Right lung (tissue), 5 donors: ENCODE measurements around the gene TMEM253. TPM values are rescaled to one million over a fixed set of nuclear protein-coding genes. Genes with fewer than 3 reads are reported as not detected.

Source experiments
- DNase-seq, 2 donors: peaks; one replicate each; pipeline ENCODE4 v3.0.0-alpha.2; 2013
- polyA plus RNA-seq, 5 donors: library from polyadenylated mRNA; unstranded; fragments of 120-200 nt; gene quantifications; one replicate each; pipeline versions ENCODE4 v1.2.1 to v1.2.3, GENCODE V29; 2013; ENCODE audit warnings: inconsistent platforms in 1 of 5, low replicate concordance in 1 of 5; ENCODE audit not compliant: insufficient read length in 5 of 5, insufficient read depth in 1 of 5

The TMEM253 gene
- polyA plus RNA-seq, 5 donors: 0.74 to 2.3 (median 1.0) TPM

DNA sequence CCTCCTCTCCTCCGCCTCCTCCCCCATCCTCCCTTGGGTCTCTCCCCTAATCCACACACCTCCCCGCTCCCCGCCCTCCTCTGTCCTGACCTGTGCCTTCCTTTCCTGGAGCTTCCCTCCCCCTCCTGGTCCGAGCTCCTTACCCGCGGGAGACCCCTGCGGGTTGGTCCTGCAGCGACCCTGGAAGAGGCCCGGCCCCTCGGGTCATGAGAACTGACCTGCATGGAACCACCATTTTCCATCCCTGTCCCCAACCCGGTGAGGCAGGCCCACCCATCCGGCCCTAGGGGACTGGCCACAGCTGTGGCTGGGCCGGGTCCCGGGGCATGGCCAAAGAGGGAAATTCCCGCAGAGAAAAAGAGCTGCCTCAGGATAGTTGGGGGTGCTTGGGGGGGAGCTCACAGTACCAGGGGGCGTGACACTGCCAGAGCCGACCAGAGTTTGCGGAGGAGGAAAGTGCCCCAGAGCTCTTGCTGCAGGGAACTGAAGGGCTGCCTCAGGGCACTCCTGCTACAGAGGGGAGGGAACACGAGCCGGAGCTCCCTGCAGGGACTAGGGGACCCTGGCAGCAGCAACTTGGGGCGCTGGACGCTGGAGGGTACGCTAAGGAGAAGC, 30.1 kb upstream of the TMEM253 start:
- peak; percentile 51 to 59 for DNase-seq

- DNase-seq: peak; percentile 91
These were observed 29.4 kb upstream of the TMEM253 start for GRCh38 chr14:21071225-21072030.

DNA sequence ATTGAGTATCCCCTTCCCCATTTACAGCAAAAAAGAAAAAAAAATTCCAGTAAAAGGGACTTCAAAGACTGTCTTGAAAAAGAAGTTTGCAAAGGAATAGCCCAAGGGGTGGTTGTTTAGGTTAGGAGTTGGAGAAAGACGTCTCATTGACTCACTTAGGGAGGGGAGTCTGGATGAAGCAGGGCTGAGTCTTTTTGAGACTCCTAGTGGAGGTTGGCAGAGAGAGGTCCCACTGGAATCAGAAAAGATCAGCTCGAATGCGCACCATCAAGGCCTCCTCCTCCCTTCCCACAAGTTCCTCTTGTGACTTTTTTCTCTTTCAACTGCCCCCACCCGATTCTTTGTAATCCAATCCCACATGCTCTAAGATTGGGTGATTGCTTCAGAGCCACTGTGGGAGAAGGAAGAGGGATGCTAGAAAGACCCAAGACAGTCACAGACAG, 28.8 kb upstream of the TMEM253 start:
- peak in 1 of 2 donors; percentile 23 for DNase-seq

- DNase-seq: no peak
These were observed 28.0 kb upstream of the TMEM253 start for GRCh38 chr14:21072781-21073339.

DNA sequence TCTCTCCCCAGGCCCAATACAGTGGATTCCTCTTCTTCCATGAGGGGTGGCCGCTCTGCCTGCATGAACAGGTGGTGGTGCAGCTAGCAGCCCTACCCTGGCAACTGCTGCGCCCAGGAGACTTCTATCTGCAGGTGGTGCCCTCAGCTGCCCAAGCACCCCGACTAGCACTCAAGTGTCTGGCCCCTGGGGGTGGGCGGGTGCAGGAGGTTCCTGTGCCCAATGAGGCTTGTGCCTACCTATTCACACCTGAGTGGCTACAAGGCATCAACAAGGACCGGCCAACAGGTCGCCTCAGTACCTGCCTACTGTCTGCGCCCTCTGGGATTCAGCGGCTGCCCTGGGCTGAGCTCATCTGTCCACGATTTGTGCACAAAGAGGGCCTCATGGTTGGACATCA, 26.9 kb upstream of the TMEM253 start:
- no peak for DNase-seq

GRCh38 chr14:21074398-21075272, 26.2 kb upstream of the TMEM253 start:
- no peak for DNase-seq

DNA sequence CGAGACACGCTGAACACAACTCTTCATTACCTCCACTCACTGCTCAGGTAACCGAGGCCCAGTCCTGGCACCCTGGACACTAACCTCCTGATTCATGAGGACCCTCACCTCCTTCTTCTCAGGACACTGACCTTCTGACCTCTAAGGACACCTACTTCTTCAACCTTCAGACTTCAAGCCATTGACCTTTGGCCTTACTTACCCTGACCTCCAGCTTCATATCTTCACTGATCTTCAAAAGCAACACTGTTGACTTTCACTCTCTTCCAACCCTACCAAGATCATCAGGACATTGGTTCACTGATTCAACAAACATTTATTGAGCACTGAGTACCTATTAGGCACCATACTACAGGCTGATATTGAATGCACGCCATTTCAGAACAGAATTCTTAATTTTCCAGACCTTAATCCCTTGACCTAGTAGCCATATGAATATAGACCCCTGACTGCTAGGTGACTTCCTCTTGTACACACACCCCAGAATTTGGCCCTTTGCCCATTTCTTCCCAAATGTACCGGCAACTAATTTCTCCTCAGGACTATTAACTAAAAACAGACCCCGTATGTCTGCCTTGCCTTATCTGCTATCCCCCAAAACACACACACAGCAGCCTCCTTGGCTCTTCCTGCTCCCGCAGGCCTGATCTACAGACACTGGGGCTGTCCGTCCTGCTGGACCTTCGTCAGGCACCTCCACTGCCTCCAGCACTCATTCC, 25.0 kb upstream of the TMEM253 start:
- no peak for DNase-seq

DNA sequence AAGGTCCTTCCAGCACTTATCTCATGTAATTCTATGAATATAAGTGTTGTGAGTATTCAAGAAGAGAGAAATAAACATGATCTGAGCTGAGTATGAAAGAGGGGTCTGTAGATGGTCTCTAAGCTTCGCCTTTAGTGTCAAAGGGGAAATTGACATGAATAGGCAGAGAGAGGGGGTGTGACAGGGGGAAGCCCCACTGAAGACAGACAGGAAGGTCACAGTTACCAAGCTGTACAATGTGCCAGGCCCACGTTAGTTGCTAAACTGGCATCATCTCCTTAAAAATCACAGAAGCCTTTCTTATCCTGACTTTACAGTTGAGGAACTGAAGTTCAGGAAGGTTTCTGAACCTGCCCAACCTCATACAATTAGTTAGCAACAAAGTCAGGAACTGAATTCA, 23.2 kb upstream of the TMEM253 start:
- DNase-seq: no peak

DNA sequence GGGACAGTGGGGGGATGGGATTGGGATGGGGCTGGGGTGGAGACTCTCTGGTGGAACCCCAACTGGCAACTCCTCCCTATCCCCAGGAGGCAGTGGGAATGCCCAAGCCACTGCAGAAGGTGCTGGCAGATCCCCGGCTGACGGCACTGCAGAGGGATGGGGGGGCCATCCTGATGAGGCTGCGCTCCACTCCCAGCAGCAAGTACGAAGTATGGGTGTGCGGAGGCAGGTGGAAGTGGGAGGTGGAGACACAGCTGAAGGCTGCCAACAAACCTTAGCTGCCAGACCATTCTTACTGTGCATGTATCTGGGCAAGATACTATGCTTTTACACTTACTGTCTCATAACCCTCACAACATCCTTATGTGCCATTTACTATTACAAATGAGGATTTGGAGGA, 22.6 kb upstream of the TMEM253 start:
- no peak for DNase-seq

- DNase-seq: no peak
These were observed 22.1 kb upstream of the TMEM253 start for GRCh38 chr14:21078726-21079125.

GRCh38 chr14:21081521-21082142, 19.2 kb upstream of the TMEM253 start:
- no peak for DNase-seq

DNA sequence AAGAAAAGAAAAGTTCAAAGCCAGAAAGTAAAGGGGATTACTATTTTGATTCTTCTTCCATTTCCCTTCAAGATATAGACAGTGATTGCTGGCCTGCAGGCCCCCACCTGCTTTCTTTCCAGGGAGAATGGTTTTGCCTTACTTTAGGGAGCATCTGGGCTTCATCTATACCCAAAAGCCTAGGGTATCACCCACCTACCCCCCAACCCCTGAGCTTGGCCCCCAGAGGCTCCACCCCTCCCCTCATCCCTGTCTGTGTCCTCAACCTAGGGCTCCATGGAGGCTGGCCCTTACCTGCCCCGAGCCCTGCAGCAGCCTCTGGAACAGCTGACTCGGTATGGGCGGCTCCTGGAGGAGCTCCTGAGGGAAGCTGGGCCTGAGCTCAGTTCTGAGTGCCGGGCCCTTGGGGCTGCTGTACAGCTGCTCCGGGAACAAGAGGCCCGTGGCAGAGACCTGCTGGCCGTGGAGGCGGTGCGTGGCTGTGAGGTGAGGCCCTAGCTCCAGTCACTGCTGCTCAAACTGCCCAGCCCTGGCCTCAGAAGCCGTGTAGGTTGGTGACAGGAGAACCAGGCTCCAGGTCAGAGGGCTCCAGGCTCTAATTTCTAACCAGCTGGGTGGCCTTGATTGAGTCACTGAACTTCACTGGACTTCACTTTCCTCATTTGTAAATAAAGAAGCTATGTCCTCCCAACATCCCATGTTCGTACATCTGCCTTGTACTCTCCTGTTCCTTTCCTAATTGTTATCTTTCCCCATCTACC, 17.1 kb upstream of the TMEM253 start:
- DNase-seq: no peak

DNA sequence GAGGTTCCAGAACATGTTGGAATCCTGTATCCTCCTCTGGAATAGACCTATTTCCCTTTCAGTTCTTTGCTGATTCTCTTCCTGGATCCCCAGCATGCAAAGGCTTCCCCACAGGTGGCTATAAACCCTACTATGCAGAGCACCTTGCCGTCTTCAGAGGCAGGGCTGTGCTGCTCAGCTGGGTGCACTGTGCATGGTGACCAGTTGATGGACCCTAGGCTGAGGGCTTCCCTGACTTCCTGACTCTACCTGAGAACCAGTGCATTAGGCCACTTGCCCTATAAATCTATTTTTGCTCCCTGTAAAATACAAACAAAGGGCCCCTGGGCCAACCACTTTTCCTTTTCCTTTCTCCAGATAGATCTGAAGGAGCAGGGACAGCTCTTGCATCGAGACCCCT, 16.5 kb upstream of the TMEM253 start:
- no peak for DNase-seq

DNA sequence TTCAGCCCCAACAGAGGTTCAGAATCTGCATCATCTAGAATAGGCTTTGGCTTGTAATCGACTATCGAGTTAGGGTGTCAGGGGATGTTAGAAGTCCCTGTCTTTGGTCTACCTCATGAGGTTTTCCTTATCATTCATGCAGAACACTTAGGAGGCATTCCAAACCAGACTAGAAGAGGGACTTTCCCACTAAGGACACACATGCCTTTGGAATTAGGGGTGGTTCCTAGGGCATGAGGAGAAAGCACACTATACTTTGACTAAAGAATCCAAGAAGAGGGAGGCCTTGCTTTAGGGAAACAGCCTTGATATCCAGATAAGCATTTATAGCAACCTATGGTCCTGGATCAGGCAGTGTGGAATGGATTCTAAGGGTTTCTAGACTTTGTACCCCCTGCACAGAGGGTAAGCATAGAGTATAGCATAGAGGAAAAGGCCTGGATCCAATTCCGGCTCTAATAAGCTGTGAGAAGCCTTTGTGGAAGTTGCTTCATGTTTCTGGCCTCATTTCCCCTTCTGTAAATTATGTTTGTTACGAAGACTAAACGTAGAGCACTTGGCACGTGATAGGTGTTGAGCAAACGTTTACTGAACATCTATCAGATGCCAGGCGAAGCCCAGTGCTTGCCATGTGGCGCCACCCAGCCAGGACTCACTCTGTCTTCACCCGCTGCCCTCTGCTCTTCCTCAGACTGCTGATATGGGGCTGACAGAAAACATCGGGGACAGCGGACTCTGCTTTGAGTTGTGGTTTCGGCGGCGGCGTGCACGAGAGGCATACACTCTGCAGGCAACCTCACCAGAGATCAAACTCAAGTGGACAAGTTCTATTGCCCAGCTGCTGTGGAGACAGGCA, 15.6 kb upstream of the TMEM253 start:
- DNase-seq: no peak

- no peak for DNase-seq
These were observed 14.0 kb upstream of the TMEM253 start for GRCh38 chr14:21086908-21087293.

- DNase-seq: no peak
These were observed 13.4 kb upstream of the TMEM253 start for GRCh38 chr14:21087294-21088091.

- DNase-seq: no peak
These were observed 12.2 kb upstream of the TMEM253 start for GRCh38 chr14:21088687-21089086.

DNA sequence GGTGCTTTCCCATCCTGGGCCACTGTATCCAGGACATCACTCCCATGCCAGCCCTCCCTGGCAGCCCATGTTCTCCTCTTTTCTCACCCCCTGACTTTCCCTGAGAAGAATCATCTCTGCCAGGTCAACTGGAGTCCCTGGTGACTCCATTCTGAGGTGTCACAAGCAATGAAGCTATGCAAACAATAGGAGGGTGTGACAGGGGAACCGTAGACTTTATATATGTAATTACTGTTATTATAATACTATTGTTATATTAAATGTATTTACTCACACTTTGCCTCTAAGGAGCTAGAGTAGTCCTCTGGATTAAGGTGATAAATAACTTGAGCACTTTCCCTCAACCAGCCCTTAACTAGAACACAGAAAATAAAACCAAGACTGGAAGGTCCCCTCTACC, 11.6 kb upstream of the TMEM253 start:
- DNase-seq: no peak

DNA sequence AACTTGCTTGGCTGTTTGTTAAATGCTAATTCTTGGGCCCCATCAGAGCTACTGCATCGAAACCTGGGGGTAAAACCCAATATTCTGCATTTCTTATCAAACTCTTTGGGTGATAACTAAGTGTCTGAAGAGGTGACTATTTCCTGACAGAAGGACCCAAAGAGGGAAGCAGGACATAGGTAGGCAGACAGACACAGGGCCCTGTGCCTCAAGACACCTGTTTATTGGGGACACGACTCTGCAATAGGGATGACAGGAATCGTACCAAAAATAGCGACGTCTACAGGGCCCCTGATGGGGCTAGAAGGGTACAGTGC, 11.0 kb upstream of the TMEM253 start:
- no peak for DNase-seq
